Mesenchymal stem cell (in vitro differentiated cells and primary cell): ENCODE measurements around the gene PTPRQ.

Experiments
- DNase-seq: peaks from one replicate; pipeline ENCODE4 v3.0.0-alpha.2; 2013
- H2AFZ ChIP-seq: one replicate; pipeline ENCODE4 v1.6.1; 2013; ENCODE audit warnings: low read depth, mild to moderate bottlenecking, control low read depth, inconsistent platforms, low read length, moderate library complexity
- H2AK5ac ChIP-seq: 2 replicates; pipeline ENCODE4 v1.6.1; 2013; ENCODE audit warnings: low read length, moderate library complexity, mild to moderate bottlenecking, inconsistent platforms; ENCODE audit not compliant: severe bottlenecking
- H2BK120ac ChIP-seq: one replicate; pipeline ENCODE4 v1.6.1; 2013; ENCODE audit warnings: low read depth, mild to moderate bottlenecking, inconsistent platforms, low read length, moderate library complexity
- H2BK12ac ChIP-seq, 2 experiments: one replicate each; pipeline ENCODE4 v1.6.1; 2013; ENCODE audit warnings: inconsistent platforms in 2 of 2, low read length in 2 of 2, mild to moderate bottlenecking in 2 of 2, moderate library complexity in 2 of 2, control low read depth in 1 of 2
- H2BK15ac ChIP-seq: one replicate; pipeline ENCODE4 v1.6.1; 2013; ENCODE audit warnings: mild to moderate bottlenecking, low read depth, inconsistent platforms; ENCODE audit not compliant: poor library complexity, severe bottlenecking
- H2BK5ac ChIP-seq: 2 replicates; pipeline ENCODE4 v1.6.1; 2013; ENCODE audit warnings: low read depth, mild to moderate bottlenecking, low read length, control low read depth, inconsistent platforms; ENCODE audit not compliant: poor library complexity, severe bottlenecking
- H3K14ac ChIP-seq, 2 experiments: one replicate each; pipeline ENCODE4 v1.6.1; 2013; ENCODE audit warnings: inconsistent platforms in 2 of 2, low read length in 2 of 2, control low read depth in 1 of 2, mild to moderate bottlenecking in 1 of 2, moderate library complexity in 1 of 2
- H3K18ac ChIP-seq, 2 experiments: one replicate each; pipeline ENCODE4 v1.6.1; 2013; ENCODE audit warnings: inconsistent platforms in 2 of 2, low read length in 2 of 2, control low read depth in 1 of 2, low read depth in 1 of 2, mild to moderate bottlenecking in 1 of 2
- H3K23ac ChIP-seq, 2 experiments: one replicate each; pipeline ENCODE4 v1.6.1; 2013; ENCODE audit warnings: inconsistent platforms in 2 of 2, low read length in 2 of 2, mild to moderate bottlenecking in 2 of 2, moderate library complexity in 2 of 2, control low read depth in 1 of 2
- H3K27ac ChIP-seq: 2 replicates; pipeline ENCODE4 v1.5.1; 2013; ENCODE audit warnings: mild to moderate bottlenecking, moderate library complexity, low read length, control low read depth, inconsistent platforms; ENCODE audit not compliant: poor library complexity, severe bottlenecking
- H3K27me3 ChIP-seq, 2 experiments: 2 replicates each; pipeline versions ENCODE4 v1.6.1 to v1.7.0; 2013; ENCODE audit warnings: low read length in 2 of 2, mild to moderate bottlenecking in 2 of 2, moderate library complexity in 2 of 2, control low read depth in 1 of 2, inconsistent platforms in 1 of 2; ENCODE audit not compliant: control insufficient read depth in 1 of 2, insufficient read depth in 1 of 2
- H3K36me3 ChIP-seq, 2 experiments: 2 replicates each; pipeline versions ENCODE4 v1.6.1 to v1.7.0; 2013; ENCODE audit warnings: low read length in 2 of 2, control low read depth in 1 of 2, inconsistent platforms in 1 of 2, low read depth in 1 of 2, mild to moderate bottlenecking in 1 of 2; ENCODE audit not compliant: insufficient read depth in 2 of 2, control insufficient read depth in 1 of 2
- H3K4ac ChIP-seq, 2 experiments: one replicate each; pipeline ENCODE4 v1.6.1; 2013; ENCODE audit warnings: inconsistent platforms in 2 of 2, low read length in 2 of 2, mild to moderate bottlenecking in 2 of 2, moderate library complexity in 2 of 2, control low read depth in 1 of 2, low read depth in 1 of 2
- H3K4me1 ChIP-seq: 2 replicates; pipeline ENCODE4 v1.6.1; 2013; ENCODE audit warnings: low read depth, low read length, control low read depth; ENCODE audit not compliant: control insufficient read depth, insufficient read depth
- H3K4me2 ChIP-seq: 2 replicates; pipeline ENCODE4 v1.6.1; 2013; ENCODE audit warnings: low read length, mild to moderate bottlenecking, inconsistent platforms; ENCODE audit not compliant: poor library complexity, severe bottlenecking
- H3K4me3 ChIP-seq, 2 experiments: 2 replicates each; pipeline versions ENCODE4 v1.5.1 to v1.7.0; 2013; ENCODE audit warnings: low read length in 2 of 2, mild to moderate bottlenecking in 2 of 2, control low read depth in 1 of 2, low read depth in 1 of 2; ENCODE audit not compliant: insufficient read depth in 1 of 2
- H3K79me1 ChIP-seq: replicated peaks from 2 replicates; pipeline ENCODE4 v1.6.1; 2013; ENCODE audit warnings: mild to moderate bottlenecking, control low read depth, low read length, inconsistent platforms; ENCODE audit not compliant: poor library complexity, severe bottlenecking
- H3K9ac ChIP-seq: 2 replicates; pipeline ENCODE4 v1.7.0; 2013; ENCODE audit warnings: mild to moderate bottlenecking, low read length, moderate library complexity
- H3K9me3 ChIP-seq: 2 replicates; pipeline ENCODE4 v1.7.0; 2013; ENCODE audit warnings: mild to moderate bottlenecking, low read length; ENCODE audit not compliant: control insufficient read depth
- H4K8ac ChIP-seq: one replicate; pipeline ENCODE4 v1.6.1; 2013; ENCODE audit warnings: inconsistent platforms, mild to moderate bottlenecking, low read length, moderate library complexity
- H4K91ac ChIP-seq: one replicate; pipeline ENCODE4 v1.6.1; 2013; ENCODE audit warnings: mild to moderate bottlenecking, low read length, inconsistent platforms
- WGBS: methylation state at CpG from one replicate; pipeline ENCODE4 v1.1.7; 2013; ENCODE audit warnings: mixed read lengths; 5-methylcytosine and 5-hydroxymethylcytosine counted together

Gene PTPRQ

DNA sequence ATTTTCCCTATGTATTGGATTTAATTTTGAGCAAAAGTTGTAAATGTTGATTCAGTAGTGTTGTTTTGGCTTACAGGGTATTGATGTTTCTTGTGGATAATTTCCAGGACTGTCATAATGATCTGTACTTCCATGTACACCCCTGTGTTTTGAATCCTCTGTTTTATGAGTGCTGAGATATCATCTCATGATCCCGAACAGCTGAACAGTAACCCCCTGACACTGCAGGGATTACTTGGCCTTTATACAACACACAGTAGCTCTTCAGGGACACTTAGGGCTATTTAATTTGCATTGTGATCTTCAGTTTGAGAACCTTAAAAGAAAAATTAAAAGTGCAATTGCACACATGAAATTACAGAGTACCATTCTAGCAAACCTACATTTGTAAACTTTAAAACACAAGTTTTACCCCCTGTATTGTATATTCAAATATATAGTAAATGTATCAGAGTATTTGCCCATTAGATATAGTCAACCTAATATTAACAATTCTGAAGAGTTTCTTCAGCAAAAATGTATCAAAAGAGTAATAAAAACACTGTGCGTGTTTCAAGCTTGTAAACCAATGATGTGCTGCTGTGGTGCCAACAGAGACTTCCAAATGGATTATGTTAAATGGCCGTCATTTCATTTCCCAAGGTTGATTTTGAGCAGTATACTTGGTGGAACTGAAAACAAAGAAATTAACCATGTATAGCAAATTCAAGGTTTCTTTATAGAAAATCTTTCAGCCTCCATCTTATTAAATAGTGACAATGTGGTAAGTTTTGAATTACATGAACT lies 235.5 kb downstream of the PTPRQ start:
- H3K18ac ChIP-seq, result no peak overlapping the region
- no peak overlapping the region for H2BK12ac ChIP-seq
- no peaks in the 10 kb centered on the region for H3K27me3 ChIP-seq
- H2AK5ac ChIP-seq, result no peak overlapping the region
- no peaks in the 10 kb centered on the region for H3K79me1 ChIP-seq
- no peaks in the 10 kb centered on the region for H3K9me3 ChIP-seq
- H2BK15ac ChIP-seq, result no peak overlapping the region
- H3K4me1 ChIP-seq, result no peaks in the 10 kb centered on the region
- no peak overlapping the region for H3K23ac ChIP-seq
- H3K27ac ChIP-seq, result no peak overlapping the region
- H2BK5ac ChIP-seq, result no peak overlapping the region
- no peak overlapping the region for H2BK120ac ChIP-seq
- H3K4me2 ChIP-seq, result no peak overlapping the region
- H4K8ac ChIP-seq, result no peak overlapping the region
- no peak overlapping the region for H3K9ac ChIP-seq
- no peak for DNase-seq
- H3K4me3 ChIP-seq, result no peak overlapping the region
- no peak overlapping the region for H2AFZ ChIP-seq
- H3K36me3 ChIP-seq, result no peaks in the 10 kb centered on the region
- H3K14ac ChIP-seq, result no peak overlapping the region
- H4K91ac ChIP-seq, result no peak overlapping the region
- whole genome bisulfite sequencing, result 100% methylated on average over 3 of the region's 3 CpGs
- H3K4ac ChIP-seq, result no peak overlapping the region

- H3K18ac ChIP-seq, result no peak overlapping the region
- no peak overlapping the region for H2BK120ac ChIP-seq
- WGBS, result 100% methylated on average over 1 of the region's 2 CpGs
- H2BK15ac ChIP-seq, result no peak overlapping the region
- H2AFZ ChIP-seq, result no peak overlapping the region
- no peak overlapping the region for H2AK5ac ChIP-seq
- H3K9ac ChIP-seq, result no peak overlapping the region
- H2BK5ac ChIP-seq, result no peak overlapping the region
- H2BK12ac ChIP-seq, result no peak overlapping the region
- H4K8ac ChIP-seq, result no peak overlapping the region
- H3K23ac ChIP-seq, result no peak overlapping the region
- H3K79me1 ChIP-seq, result no peaks in the 10 kb centered on the region
- no peak overlapping the region for H3K27ac ChIP-seq
- H3K14ac ChIP-seq, result no peak overlapping the region
- H3K4me1 ChIP-seq, result no peaks in the 10 kb centered on the region
- H3K4me3 ChIP-seq, result no peak overlapping the region
- H3K36me3 ChIP-seq, result no peaks in the 10 kb centered on the region
- H3K4ac ChIP-seq, result no peak overlapping the region
- DNase-seq, result no peak
- H3K4me2 ChIP-seq, result no peak overlapping the region
- H4K91ac ChIP-seq, result no peak overlapping the region
- H3K27me3 ChIP-seq, result no peaks in the 10 kb centered on the region
- H3K9me3 ChIP-seq, result no peaks in the 10 kb centered on the region
Observed at GRCh38 chr12:80681287-80681686, 237.3 kb downstream of the PTPRQ start.

DNA sequence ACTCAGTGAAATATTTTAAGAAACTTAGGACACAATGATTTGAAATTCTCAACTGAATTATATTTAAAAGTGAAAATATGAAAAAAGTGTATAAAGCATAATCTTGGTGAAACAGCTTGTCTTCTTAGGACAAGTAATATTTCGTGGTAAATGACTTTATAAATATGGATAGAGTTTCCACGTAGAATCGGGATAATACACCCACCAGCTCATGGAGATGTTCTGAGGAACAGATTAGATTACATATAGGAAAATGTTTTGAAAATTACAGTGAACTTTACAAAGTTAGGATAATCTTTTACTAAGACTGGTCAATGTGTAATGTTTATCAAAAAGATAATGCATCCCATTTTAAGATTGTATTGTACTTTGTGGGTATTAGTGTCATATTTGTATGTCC lies 237.8 kb downstream of the PTPRQ start:
- H3K79me1 ChIP-seq, result no peaks in the 10 kb centered on the region
- H2BK120ac ChIP-seq, result no peak overlapping the region
- WGBS, result 91% methylated on average over 3 of the region's 3 CpGs
- no peak overlapping the region for H2AK5ac ChIP-seq
- no peaks in the 10 kb centered on the region for H3K27me3 ChIP-seq
- H3K27ac ChIP-seq, result no peak overlapping the region
- H3K4me2 ChIP-seq, result no peak overlapping the region
- no peak overlapping the region for H2AFZ ChIP-seq
- no peaks in the 10 kb centered on the region for H3K36me3 ChIP-seq
- H3K14ac ChIP-seq, result no peak overlapping the region
- no peak overlapping the region for H3K18ac ChIP-seq
- DNase-seq, result no peak
- no peaks in the 10 kb centered on the region for H3K4me1 ChIP-seq
- no peak overlapping the region for H3K23ac ChIP-seq
- H3K4me3 ChIP-seq, result no peak overlapping the region
- H3K9me3 ChIP-seq, result no peaks in the 10 kb centered on the region
- H2BK15ac ChIP-seq, result no peak overlapping the region
- no peak overlapping the region for H4K8ac ChIP-seq
- H2BK5ac ChIP-seq, result no peak overlapping the region
- no peak overlapping the region for H2BK12ac ChIP-seq
- H3K4ac ChIP-seq, result no peak overlapping the region
- no peak overlapping the region for H3K9ac ChIP-seq
- H4K91ac ChIP-seq, result no peak overlapping the region

- Histone ChIP-seq H3K14ac (no peak overlapping the region), H3K9me3 (no peaks in the 10 kb centered on the region), H2BK12ac (no peak overlapping the region), H3K4me2 (no peak overlapping the region), H3K4ac (no peak overlapping the region), H3K79me1 (no peaks in the 10 kb centered on the region), H2BK15ac (no peak overlapping the region), H3K36me3 (no peaks in the 10 kb centered on the region), H3K4me3 (no peak overlapping the region), H2BK120ac (no peak overlapping the region), H4K8ac (no peak overlapping the region), H3K27ac (no peak overlapping the region), H4K91ac (no peak overlapping the region), H2BK5ac (no peak overlapping the region), H2AFZ (no peak overlapping the region), H3K4me1 (no peaks in the 10 kb centered on the region), H3K27me3 (no peaks in the 10 kb centered on the region), H2AK5ac (no peak overlapping the region), H3K23ac (no peak overlapping the region), H3K9ac (no peak overlapping the region), H3K18ac (no peak overlapping the region)
- DNase-seq, result no peak
- 10% methylated on average over 4 of the region's 7 CpGs for WGBS
Observed at GRCh38 chr12:80684077-80684495, 240.1 kb downstream of the PTPRQ start.
